Astrocyte (in vitro differentiated cells and primary cell): ENCODE data around the gene AAMDC.

Experiments
- CTCF ChIP-seq: IDR thresholded peaks from 2 replicates; pipeline ENCODE4 v1.5.1; 2011; ENCODE audit warnings: low read depth, mild to moderate bottlenecking, inconsistent platforms, low read length, moderate library complexity; ENCODE audit not compliant: insufficient read depth
- EZH2 ChIP-seq: IDR thresholded peaks from 2 replicates; pipeline ENCODE4 v1.6.1; 2012; ENCODE audit warnings: mild to moderate bottlenecking, low read length, inconsistent platforms; ENCODE audit not compliant: insufficient read depth

- TF ChIP-seq CTCF = no peak
- TF ChIP-seq EZH2 = no peak
Measured at GRCh38 chr11:77823775-77824174, 2.8 kb downstream of the AAMDC start.
